Stimulated activated CD8-positive, alpha-beta memory T cell treated with anti-CD3 and anti-CD28 coated beads, Interleukin-7, amount 100 ng/mL, for 48 hours (primary cell): Measurements from ENCODE around the gene FBXO38.
A peak's percentile ranks its signal among the peaks of the same experiment; 100 is the strongest.

Experiments
- DNase-seq, 2 donors: peaks; one replicate each; pipeline ENCODE4 v3.0.0-alpha.2; 2020; ENCODE audit warnings: low read depth in 1 of 2; ENCODE audit errors: extremely low read depth in 1 of 2

The FBXO38 gene

DNA sequence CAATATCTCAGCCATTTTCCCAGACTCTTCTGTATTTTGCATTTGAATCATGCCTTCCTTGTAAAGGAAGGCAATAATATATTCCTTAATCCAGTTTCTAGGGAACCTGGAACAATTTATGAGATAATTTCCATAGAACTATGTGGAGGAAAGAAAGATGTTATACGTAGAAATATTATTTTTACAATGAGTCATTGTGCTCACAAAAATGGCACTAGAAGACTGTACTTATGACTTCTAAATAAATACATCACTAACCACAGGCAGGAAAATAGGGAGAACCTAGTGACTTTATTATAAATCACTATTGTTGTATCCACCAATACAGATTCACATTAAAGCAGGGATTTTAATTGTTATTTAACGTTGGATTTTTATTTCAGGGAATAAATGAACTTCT is 87.6 kb downstream of the FBXO38 start:
- no peak for DNase-seq

DNA sequence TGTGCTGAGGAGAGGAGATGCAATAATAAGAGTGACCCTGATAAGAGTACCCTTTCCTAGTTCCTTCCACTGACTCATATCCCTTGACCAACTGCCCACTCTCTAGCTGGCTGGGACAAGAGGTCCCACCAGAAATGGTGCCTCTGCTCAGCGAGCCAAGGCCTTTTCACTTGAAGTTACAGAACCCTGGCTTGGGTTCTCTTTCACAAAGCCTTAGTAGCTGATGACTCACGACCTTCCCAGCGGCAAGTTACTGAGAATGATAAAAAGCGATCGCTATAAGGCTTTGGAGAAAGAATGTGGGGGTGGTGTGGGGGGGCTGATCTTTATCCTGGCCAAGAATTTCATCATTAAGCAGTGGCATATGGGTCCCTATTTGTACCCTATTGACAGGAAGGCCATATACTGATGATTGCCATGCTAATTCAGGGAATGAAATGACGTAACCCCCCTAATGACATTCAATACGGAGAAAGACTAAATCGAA is 90.3 kb downstream of the FBXO38 start:
- DNase-seq = no peak

DNA sequence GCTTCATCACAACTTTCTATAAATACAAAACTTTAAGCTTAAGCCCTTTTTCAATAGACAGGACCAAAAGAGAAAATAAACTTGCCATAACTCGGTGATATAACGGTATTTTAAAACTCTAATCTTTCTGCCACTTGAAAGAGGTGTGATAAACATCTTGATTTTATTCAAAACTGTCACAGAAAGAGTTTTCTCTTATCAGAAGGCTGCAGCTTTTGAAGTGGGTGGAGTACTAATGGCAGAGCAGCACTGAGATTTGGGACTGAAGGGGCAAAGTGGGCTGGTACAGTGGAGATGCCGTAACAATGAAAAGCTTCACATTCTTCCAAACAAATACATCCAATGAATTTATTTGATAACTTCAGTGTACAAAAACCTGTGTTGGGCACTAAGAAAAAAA is 92.5 kb downstream of the FBXO38 start:
- no peak for DNase-seq

DNA sequence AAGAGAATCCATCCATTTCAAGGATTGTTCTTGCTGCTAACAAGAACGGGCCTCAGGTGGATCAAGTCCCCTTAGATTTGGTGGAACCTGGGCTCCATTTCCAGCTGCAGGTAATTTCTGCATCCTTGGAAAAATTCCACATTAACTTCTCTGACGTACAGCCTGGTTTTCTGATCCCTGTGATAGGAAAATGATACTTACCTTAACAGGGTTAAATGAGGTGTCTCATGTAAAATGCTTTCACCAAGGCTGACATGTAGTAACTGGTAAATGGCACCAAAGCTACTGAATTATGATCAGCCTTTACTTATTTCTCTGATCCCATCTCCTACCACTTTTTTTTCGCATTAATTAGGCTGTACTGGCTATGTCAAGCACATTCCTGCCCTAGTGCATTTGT is 93.7 kb downstream of the FBXO38 start:
- DNase-seq = no peak

DNA sequence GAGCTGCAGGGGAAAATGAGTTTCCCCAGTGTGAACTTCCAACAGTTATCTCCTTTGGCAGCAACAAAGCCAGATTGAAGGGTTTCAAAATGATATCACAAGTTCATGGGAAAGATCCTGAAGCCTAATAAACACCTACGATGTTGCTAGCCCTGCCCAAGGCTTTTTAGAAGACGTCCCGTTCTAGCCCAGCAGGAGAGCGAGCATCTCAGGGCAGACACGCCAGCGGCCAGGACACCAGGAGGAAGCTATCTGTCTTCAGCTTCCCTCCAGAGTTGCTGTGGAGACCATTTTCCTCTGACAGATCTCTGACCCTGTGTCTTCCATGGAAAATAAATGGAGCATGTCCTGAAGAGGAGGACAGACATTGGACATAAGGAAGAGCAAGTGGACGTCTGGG is 98.4 kb downstream of the FBXO38 start:
- DNase-seq = no peak

DNA sequence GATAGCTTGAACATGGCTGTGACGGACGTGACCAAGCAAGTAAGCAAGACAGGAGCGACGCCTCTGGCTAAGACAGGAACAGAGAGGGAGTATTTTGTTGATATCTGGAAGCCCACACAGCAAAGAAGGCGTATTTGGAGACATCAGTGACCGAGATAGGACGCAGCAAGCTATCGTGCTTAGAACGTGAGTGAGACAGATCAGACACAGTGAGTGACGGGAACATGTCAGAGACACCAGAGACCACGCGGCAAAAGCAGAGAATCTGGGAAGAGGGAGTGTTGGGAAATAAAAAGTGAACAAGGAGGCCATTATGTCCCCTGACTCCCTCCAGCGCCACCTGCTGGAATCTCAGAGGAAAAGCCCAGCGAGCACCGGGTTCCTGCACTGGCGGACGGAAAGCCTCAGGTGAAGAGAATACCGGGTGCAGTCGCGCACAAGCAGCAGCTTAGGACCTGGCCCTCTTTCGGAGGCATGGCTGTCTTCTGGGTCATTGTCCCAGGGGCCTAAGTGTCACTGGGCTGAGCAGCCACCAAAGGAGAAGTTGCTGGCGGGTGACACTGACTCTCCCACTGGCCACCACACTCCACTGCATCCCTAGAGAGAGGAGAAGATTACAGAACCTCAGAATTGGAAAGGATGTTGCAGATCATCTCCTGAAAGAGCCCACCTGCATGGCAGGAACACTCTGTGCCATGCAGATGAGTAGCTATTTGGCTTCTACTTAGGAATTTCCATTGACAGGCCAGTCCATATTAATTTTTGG is 99.1 kb downstream of the FBXO38 start:
- peak; percentile 35 to 36 for DNase-seq

DNA sequence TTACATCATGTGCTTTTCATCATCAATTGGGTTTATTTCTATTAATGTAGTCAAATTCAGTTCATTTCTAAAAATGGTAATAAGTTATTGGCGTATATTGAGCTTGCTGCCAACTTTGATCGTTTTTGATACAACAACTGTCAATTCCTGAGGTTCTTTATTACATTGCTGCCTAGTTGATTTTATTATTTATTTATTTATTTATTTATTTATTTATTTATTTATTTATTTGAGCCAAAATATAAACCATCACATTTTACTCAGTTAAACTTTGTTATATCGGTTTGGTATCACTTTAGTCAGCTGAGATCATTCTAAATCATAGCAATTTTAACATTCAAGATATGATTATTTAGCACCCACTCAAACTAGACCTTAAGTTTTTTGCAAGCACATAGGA is 100.0 kb downstream of the FBXO38 start:
- no peak for DNase-seq

DNA sequence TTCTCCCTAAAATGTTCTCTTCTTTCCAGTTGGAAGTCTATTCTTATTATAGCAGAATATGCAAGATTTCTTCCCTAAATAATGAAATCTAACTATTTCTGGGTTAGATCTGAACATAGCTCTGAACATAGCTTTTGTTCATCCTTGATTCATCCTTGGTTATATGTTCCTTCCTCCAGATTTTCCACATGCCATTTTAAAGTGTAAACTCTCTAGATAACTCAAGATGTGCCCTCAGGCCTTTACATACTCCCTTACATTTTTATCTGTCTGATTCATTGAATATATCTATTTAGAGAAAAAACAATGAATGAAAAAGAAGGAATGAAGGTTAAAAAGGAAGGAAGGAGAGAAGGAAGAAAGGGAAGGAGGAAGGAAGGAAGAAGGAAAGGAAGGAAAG is 100.9 kb downstream of the FBXO38 start:
- DNase-seq = no peak

DNA sequence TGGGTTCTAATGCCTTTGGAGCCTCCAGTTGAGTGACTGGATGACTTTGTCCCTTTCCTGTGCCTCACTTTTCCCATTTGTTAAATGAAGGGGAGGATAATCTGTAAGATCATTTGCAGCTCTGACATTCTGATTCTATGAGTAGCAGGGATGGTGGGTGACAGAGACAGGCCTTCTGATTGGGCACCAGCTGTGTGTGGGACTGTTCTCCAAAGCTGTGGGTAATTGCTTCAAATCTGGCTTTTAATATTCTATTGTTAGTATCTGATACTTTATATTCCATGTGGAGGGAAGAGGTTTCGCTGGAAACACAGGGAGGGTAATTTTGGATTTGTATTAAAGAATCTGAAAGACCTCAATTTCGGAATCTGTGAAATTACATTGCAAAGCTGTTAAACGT is 102.7 kb downstream of the FBXO38 start:
- no peak for DNase-seq

DNA sequence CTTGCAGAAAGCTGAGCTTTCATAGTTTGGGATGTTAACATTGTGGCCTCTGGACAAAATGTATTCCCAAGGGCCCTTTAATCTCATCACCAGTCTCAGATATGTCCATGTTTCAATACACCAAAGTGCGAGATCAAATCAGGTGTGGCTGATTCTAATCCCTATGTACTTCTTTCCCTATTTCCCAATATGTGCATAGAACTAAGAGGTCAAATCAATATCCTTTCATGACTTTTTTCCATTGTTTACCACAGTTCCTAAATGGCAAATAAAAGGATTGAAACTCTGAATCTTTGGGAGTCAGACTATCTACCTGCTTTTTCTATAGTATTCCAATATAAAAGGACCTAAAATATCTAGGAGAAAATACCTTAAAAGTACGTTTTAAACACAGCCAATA is 105.0 kb downstream of the FBXO38 start:
- no peak for DNase-seq

DNA sequence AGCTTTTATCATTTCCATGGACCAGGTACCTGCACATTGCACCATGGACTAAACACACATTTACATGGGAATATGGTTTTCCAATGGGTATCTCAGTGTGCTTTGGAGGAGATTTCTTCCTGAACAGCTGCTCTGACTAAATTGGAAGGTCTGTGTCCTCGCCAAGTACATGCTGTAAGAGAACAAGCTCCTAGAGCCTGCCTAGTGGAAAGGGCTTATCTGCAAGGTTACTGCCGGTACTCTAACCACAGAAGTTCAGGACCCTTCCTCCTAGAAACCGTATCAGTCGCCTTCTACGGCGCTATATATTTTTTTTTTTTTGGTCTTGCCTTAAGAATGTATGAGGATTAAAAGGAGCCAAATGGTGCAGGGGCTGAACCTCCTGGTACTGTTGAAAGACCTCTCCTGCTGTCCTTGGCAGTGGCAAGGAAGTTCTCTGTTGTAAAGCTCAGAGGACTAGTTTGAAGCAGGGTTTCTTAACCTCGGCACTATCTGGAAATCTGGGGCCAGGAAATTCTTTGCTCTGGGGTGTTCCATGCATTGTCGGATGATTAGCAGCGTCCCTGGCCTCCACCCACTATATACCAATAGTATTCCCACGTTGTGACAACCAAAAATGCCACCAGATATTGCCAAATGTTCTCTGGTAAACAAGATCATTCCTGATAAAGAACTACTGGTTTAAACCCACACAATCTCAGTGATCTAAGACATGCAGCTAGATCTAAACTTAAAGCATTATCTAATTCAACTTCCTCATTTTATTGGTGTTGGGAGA is 107.4 kb downstream of the FBXO38 start:
- DNase-seq = no peak

DNA sequence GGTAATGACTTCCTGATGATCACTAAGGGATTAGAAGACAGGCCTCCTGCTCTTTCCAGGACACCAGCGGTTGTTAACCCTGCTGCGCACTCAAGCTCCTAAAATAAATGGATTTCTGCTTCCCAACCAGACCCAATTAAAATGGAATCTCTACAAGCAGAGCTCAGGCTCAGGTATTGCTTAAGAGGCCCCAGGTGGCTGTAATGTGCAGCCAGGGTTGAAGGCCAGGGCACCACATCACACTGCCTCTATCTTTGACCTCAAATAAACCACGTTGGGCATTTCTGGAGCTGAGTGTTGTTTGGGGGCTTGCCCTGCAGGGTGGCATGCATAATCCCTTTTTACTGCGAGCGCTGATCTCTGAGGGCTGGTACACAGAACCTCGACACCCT is 108.0 kb downstream of the FBXO38 start:
- no peak for DNase-seq

DNA sequence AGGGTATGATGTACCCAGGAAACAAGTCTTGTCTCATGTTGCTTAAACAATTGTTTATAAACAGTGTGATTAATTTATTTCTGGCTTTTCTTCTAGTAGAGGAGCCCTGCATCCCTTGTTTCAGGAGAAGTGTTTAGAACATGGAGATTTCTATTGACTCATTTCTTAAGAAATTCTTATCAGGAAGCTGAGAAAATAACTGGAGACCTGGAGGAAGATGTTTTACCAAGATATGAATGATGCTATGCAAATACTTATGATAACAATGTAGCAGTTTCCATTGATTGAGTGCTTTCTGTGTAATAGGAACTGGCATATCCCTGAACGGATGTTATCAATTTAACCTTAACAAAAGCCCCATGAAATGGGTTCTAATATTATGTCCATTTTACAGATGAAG is 108.6 kb downstream of the FBXO38 start:
- DNase-seq = no peak
